ENCODE measurements around the gene MSI2.
A peak's percentile ranks its signal among the peaks of the same experiment; 100 is the strongest.

MSI2 gene

GRCh38 chr17:57550668-57551315, 294.5 kb downstream of the MSI2 start:
- H3K79me2 ChIP-seq (ENCODE audit: control insufficient read depth, low read length): peaks cover 60% of the 10 kb centered on the region

GRCh38 chr17:57551321-57552079, 295.2 kb downstream of the MSI2 start:
- H4K20me1 ChIP-seq (ENCODE audit: control insufficient read depth, insufficient read depth, low read depth, low read length): no peaks in the 10 kb centered on the region
- H3K79me2 ChIP-seq (ENCODE audit: control insufficient read depth, low read length): peaks cover 67% of the 10 kb centered on the region
- H3K9me3 ChIP-seq (ENCODE audit: control insufficient read depth, insufficient read depth, low read length): no peaks in the 10 kb centered on the region
- H3K4me2 ChIP-seq (ENCODE audit: low read length): peak overlapping the region; percentile 93
- peaks cover 98% of the 10 kb centered on the region for H3K4me1 ChIP-seq (ENCODE audit: control insufficient read depth, low read length)
- TF ChIP-seq CTCF (IDR thresholded peaks at IDR 0.05; ENCODE audit: low read depth, low read length, poor library complexity, severe bottlenecking) (no peak), EZH2phosphoT487 (IDR thresholded peaks at IDR 0.05; ENCODE audit: borderline replicate concordance, low read length) (no peak)
- peaks cover 33% of the 10 kb centered on the region for H3K36me3 ChIP-seq (ENCODE audit: control insufficient read depth, low read length)
- H3F3A ChIP-seq (ENCODE audit: control insufficient read depth, insufficient read depth): peaks cover 36% of the 10 kb centered on the region
- peak overlapping the region; percentile 98 for H3K27ac ChIP-seq (ENCODE audit: low read depth, low read length)
- no peaks in the 10 kb centered on the region for H3K27me3 ChIP-seq (ENCODE audit: control insufficient read depth, low read length)
- H3K9me2 ChIP-seq (replicated peaks; ENCODE audit: control insufficient read depth, low read length): no peaks in the 10 kb centered on the region
- peak overlapping the region; percentile 88 for H3K4me3 ChIP-seq (ENCODE audit: low read length)

More at GRCh38 chr17:57550668-57551315, 294.5 kb downstream of the MSI2 start:
- Histone ChIP-seq H3K9me3 (ENCODE audit: control insufficient read depth, insufficient read depth, low read length) (no peaks in the 10 kb centered on the region), H3K4me1 (ENCODE audit: control insufficient read depth, low read length) (peaks cover 98% of the 10 kb centered on the region), H4K20me1 (ENCODE audit: control insufficient read depth, insufficient read depth, low read depth, low read length) (no peaks in the 10 kb centered on the region), H3K4me2 (ENCODE audit: low read length) (peak overlapping the region; percentile 93), H3K27me3 (ENCODE audit: control insufficient read depth, low read length) (no peaks in the 10 kb centered on the region), H3K9me2 (replicated peaks; ENCODE audit: control insufficient read depth, low read length) (no peaks in the 10 kb centered on the region), H3K36me3 (ENCODE audit: control insufficient read depth, low read length) (peaks cover 30% of the 10 kb centered on the region), H3F3A (ENCODE audit: control insufficient read depth, insufficient read depth) (peaks cover 36% of the 10 kb centered on the region), H3K27ac (ENCODE audit: low read depth, low read length) (peak overlapping the region; percentile 98), H3K4me3 (ENCODE audit: low read length) (peak overlapping the region; percentile 88)
- TF ChIP-seq EZH2phosphoT487 (IDR thresholded peaks at IDR 0.05; ENCODE audit: borderline replicate concordance, low read length) (no peak), CTCF (IDR thresholded peaks at IDR 0.05; ENCODE audit: low read depth, low read length, poor library complexity, severe bottlenecking) (no peak)

GRCh38 chr17:57552114-57552624, 295.8 kb downstream of the MSI2 start:
- Histone ChIP-seq H3K9me3 (ENCODE audit: control insufficient read depth, insufficient read depth, low read length) (no peaks in the 10 kb centered on the region), H3K4me1 (ENCODE audit: control insufficient read depth, low read length) (peaks cover 98% of the 10 kb centered on the region), H3K79me2 (ENCODE audit: control insufficient read depth, low read length) (peaks cover 71% of the 10 kb centered on the region), H3K27me3 (ENCODE audit: control insufficient read depth, low read length) (no peaks in the 10 kb centered on the region), H3F3A (ENCODE audit: control insufficient read depth, insufficient read depth) (peaks cover 36% of the 10 kb centered on the region), H3K4me3 (ENCODE audit: low read length) (peak overlapping the region; percentile 88), H3K4me2 (ENCODE audit: low read length) (peak overlapping the region; percentile 93), H3K27ac (ENCODE audit: low read depth, low read length) (peak overlapping the region; percentile 98), H4K20me1 (ENCODE audit: control insufficient read depth, insufficient read depth, low read depth, low read length) (no peaks in the 10 kb centered on the region), H3K9me2 (replicated peaks; ENCODE audit: control insufficient read depth, low read length) (no peaks in the 10 kb centered on the region), H3K36me3 (ENCODE audit: control insufficient read depth, low read length) (peaks cover 39% of the 10 kb centered on the region)
- TF ChIP-seq CTCF (IDR thresholded peaks at IDR 0.05; ENCODE audit: low read depth, low read length, poor library complexity, severe bottlenecking): peak; percentile 94
- no peak for TF ChIP-seq EZH2phosphoT487 (IDR thresholded peaks at IDR 0.05; ENCODE audit: borderline replicate concordance, low read length)

Measured in DOHH2 (cell line).